HUES64 (cell line): ENCODE measurements around the gene PLEKHM2.

Experiments
- H3K27ac ChIP-seq: 2 replicates; pipeline ENCODE4 v1.7.0; 2013; ENCODE audit warnings: low read depth, low read length, inconsistent platforms
- H3K27me3 ChIP-seq: 2 replicates; pipeline ENCODE4 v1.6.1; 2013; ENCODE audit warnings: mild to moderate bottlenecking, low read length; ENCODE audit not compliant: insufficient read depth
- H3K36me3 ChIP-seq: 2 replicates; pipeline ENCODE4 v1.6.1; 2013; ENCODE audit warnings: mild to moderate bottlenecking, low read length; ENCODE audit not compliant: insufficient read depth
- H3K4me1 ChIP-seq: 2 replicates; pipeline ENCODE4 v1.6.1; 2013; ENCODE audit warnings: mild to moderate bottlenecking, low read length, moderate library complexity; ENCODE audit not compliant: insufficient read depth
- H3K4me3 ChIP-seq: 2 replicates; pipeline ENCODE4 v1.5.1; 2013; ENCODE audit warnings: mild to moderate bottlenecking, low read length, moderate library complexity
- H3K9ac ChIP-seq: 2 replicates; pipeline ENCODE4 v1.6.1; 2013; ENCODE audit warnings: mild to moderate bottlenecking, low read depth, low read length
- H3K9me3 ChIP-seq: 2 replicates; pipeline ENCODE4 v1.6.1; 2013; ENCODE audit warnings: low read depth, low read length; ENCODE audit not compliant: insufficient read depth
- WGBS: fragments of 150-250, 120-280 bp; methylation state at CpG from one replicate; pipeline ENCODE4 v1.1.7; 2013; ENCODE audit warnings: missing lambda C conversion rate; 5-methylcytosine and 5-hydroxymethylcytosine counted together

Gene PLEKHM2

GRCh38 chr1:15764890-15765289, 80.8 kb downstream of the PLEKHM2 start:
- 98% methylated on average over 14 of the region's 15 CpGs for WGBS
- Histone ChIP-seq H3K9me3 (no peaks in the 10 kb centered on the region), H3K4me3 (no peak overlapping the region), H3K4me1 (peaks cover 12% of the 10 kb centered on the region), H3K9ac (no peak overlapping the region), H3K27me3 (no peaks in the 10 kb centered on the region), H3K36me3 (peaks cover 57% of the 10 kb centered on the region), H3K27ac (no peak overlapping the region)

DNA sequence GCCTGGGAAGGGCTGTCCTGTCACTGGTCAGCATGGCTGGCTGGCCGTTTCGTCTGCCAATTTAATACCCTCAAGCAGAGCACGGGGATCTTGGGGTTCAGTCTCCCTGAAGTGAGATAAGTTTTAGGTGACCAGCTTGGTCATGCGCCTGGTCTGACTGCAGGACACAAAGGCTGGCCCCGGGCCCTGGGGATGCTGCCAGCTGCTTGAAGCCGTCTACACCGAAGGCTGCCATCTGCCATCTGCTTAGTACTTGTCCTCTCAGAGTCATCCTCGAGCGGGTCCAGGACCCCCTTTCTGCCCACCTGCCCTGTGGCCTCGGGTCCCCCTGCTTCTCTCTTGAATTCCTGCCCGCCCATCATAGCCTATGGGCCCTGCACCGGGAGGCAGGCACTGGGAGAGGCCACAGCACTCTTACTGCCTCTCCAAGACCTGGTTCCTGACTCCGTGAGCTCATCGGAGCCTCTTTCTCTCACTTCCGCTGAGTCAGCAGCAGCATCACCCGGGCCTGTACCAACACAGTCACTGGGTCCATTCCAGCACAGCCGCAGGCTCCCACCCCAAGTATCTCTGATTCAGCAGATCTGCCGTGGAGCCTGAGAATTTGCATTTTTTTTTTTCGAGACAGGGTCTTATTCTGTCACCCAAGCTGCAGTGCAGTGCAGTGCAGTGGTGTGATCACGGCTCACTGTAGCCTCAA, 81.5 kb downstream of the PLEKHM2 start:
- no peaks in the 10 kb centered on the region for H3K27me3 ChIP-seq
- no peak overlapping the region for H3K4me3 ChIP-seq
- WGBS, result 94% methylated on average over 20 of the region's 20 CpGs
- no peak overlapping the region for H3K27ac ChIP-seq
- H3K9ac ChIP-seq, result no peak overlapping the region
- no peaks in the 10 kb centered on the region for H3K9me3 ChIP-seq
- H3K4me1 ChIP-seq, result peaks cover 8% of the 10 kb centered on the region
- peaks cover 64% of the 10 kb centered on the region for H3K36me3 ChIP-seq

- no peak overlapping the region for H3K27ac ChIP-seq
- H3K4me1 ChIP-seq, result no peaks in the 10 kb centered on the region
- no peaks in the 10 kb centered on the region for H3K27me3 ChIP-seq
- no peak overlapping the region for H3K9ac ChIP-seq
- H3K36me3 ChIP-seq, result peaks cover 80% of the 10 kb centered on the region
- no peak overlapping the region for H3K4me3 ChIP-seq
- WGBS, result 96% methylated on average over 5 of the region's 5 CpGs
- H3K9me3 ChIP-seq, result no peaks in the 10 kb centered on the region
Observed at GRCh38 chr1:15767941-15768340, 83.8 kb downstream of the PLEKHM2 start.

DNA sequence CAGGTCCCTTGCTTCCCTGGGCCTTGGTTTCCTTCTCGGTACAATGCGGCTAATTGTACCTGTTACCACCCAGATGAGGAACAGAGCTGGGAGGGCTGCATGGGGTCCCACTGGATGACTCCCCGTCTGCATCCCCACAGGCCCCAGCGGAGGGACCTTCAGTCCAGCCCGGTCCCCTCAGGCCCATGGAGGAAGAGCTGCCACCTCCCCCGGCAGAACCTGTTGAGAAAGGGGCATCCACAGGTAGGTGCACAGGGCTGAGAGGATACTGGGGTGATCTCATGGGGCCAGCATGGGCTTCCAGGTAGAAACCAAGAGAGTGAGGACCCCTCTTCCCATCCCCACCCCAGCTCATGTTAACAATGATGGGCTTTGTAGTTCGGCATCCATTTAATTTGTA, 84.3 kb downstream of the PLEKHM2 start:
- Histone ChIP-seq H3K27me3 (no peaks in the 10 kb centered on the region), H3K9ac (no peak overlapping the region), H3K4me3 (no peak overlapping the region), H3K27ac (no peak overlapping the region), H3K4me1 (no peaks in the 10 kb centered on the region), H3K36me3 (peaks cover 84% of the 10 kb centered on the region), H3K9me3 (no peaks in the 10 kb centered on the region)
- 97% methylated on average over 6 of the region's 7 CpGs for WGBS

DNA sequence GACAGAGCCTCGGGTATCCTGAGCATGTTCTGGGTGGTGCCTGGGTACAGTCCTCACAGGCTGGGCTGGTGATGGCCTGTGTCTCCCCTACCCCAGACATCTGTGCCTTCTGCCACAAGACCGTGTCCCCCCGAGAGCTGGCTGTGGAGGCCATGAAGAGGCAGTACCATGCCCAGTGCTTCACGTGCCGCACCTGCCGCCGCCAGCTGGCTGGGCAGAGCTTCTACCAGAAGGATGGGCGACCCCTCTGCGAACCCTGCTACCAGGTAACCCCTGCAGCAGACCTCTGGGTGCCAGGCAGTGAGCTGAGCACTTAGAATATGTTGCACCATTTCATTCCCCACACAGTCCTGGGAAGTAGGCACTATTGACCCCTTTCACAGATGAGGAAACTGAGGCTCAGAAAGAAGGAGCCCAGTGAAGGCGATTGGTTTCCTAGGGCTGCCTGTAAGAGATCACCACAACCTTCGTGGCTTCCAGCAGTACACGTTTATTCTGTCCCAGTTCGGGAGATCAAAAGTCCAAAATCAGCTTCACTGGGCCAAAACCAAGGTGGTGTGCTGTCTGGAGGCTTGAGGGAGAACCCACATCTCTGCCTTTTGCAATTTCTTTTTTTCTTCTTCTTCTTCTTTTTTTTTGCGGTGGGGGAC, 86.3 kb downstream of the PLEKHM2 start:
- no peak overlapping the region for H3K4me3 ChIP-seq
- H3K36me3 ChIP-seq, result peaks cover 84% of the 10 kb centered on the region
- H3K27me3 ChIP-seq, result no peaks in the 10 kb centered on the region
- WGBS, result 95% methylated on average over 14 of the region's 14 CpGs
- H3K9me3 ChIP-seq, result no peaks in the 10 kb centered on the region
- no peak overlapping the region for H3K9ac ChIP-seq
- H3K27ac ChIP-seq, result no peak overlapping the region
- H3K4me1 ChIP-seq, result no peaks in the 10 kb centered on the region

GRCh38 chr1:15771836-15772515, 87.9 kb downstream of the PLEKHM2 start:
- 96% methylated on average over 6 of the region's 6 CpGs for whole genome bisulfite sequencing

GRCh38 chr1:15775706-15776105, 91.6 kb downstream of the PLEKHM2 start:
- Histone ChIP-seq H3K27me3 (no peaks in the 10 kb centered on the region), H3K9me3 (no peaks in the 10 kb centered on the region), H3K27ac (no peak overlapping the region), H3K4me3 (no peak overlapping the region), H3K4me1 (no peaks in the 10 kb centered on the region), H3K36me3 (peaks cover 87% of the 10 kb centered on the region), H3K9ac (no peak overlapping the region)
- WGBS, result 93% methylated on average over 2 of the region's 2 CpGs

More at GRCh38 chr1:15771836-15772515, 87.9 kb downstream of the PLEKHM2 start:
- H3K27me3 ChIP-seq, result no peaks in the 10 kb centered on the region
- no peaks in the 10 kb centered on the region for H3K4me1 ChIP-seq
- H3K9ac ChIP-seq, result no peak overlapping the region
- no peaks in the 10 kb centered on the region for H3K9me3 ChIP-seq
- no peak overlapping the region for H3K27ac ChIP-seq
- no peak overlapping the region for H3K4me3 ChIP-seq
- peaks cover 85% of the 10 kb centered on the region for H3K36me3 ChIP-seq

DNA sequence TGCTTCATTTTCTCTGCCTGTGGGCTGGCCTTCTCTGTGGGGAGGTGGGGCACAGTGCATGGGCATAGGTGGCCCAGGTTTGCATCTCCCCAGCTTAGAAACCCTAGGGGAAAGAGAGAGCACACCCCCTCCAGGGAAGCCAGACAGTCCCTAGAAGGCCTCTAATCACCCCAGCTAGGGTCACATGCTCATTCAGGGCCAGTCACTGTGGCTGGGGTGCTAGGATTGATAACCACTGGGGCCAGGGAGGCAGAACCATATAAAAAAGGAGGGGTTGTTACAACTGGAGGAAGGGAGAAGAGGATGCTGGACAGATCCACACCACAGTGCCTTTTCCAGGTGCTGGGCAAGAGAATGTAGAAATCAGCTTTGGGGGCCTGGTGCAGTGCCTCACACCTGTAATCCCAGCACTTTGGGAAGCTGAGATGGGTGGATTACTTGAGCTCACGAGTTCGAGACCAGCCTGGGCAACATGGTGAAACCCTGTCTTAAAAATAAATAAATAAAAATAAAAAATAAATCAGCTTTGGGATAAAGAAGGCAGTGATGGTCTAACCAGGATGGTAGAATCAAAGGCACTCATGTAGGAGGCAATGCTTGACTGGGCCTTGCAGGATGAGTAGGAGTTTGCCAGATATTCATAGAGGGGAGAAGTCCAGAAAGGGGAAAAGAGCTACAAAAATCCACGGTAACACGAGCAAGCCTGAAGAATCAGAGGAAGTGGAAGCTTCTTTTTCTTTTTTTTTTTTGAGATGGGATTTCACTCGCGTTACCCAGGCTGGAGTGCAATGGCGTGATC, 94.0 kb downstream of the PLEKHM2 start:
- peaks cover 85% of the 10 kb centered on the region for H3K36me3 ChIP-seq
- 89% methylated on average over 7 of the region's 7 CpGs for WGBS
- H3K4me1 ChIP-seq, result no peaks in the 10 kb centered on the region
- H3K9ac ChIP-seq, result no peak overlapping the region
- no peaks in the 10 kb centered on the region for H3K9me3 ChIP-seq
- no peak overlapping the region for H3K27ac ChIP-seq
- H3K27me3 ChIP-seq, result no peaks in the 10 kb centered on the region
- no peak overlapping the region for H3K4me3 ChIP-seq
